Measurements from ENCODE around the gene TBC1D5.

TBC1D5 gene

DNA sequence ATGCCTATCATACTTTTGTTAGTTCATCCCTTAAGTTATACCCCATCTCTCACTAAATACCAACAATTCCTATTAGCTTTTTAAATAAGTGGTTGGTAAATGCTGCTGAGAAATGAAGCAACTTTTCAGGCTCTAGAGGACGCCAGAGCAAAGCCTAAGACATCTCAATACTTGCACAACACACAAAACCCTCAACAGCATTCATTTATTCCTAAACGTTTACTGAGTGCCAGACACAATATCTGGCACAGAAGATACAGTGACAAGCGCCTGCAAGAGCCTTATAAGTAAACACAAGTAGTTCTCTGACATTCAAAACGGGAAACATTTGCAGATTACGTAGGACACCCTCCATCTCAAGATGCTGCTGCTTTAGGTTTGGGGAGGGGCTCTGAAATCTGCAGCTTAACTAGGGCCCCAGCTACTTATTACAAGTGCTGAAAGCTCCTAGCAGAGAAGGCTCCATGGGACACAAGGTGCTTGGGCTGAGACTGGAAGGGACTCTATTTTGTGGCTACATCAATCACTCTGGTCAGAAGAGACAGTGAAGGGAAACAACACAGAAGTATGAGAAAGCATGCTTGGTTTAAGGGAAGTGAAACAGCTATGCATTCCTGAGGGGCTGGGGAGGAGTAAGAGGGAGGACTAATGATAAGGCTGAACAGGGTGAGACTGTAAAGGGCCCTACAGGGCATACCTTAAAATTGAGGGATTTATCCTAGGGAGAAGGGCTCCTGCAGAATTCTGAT is 546.4 kb downstream of the TBC1D5 start:
- DNase-seq: no peak

- no peak for DNase-seq
These were observed 547.2 kb downstream of the TBC1D5 start for GRCh38 chr3:17195192-17195611.

GRCh38 chr3:17194116-17194515 is 548.3 kb downstream of the TBC1D5 start:
- DNase-seq: no peak

DNA sequence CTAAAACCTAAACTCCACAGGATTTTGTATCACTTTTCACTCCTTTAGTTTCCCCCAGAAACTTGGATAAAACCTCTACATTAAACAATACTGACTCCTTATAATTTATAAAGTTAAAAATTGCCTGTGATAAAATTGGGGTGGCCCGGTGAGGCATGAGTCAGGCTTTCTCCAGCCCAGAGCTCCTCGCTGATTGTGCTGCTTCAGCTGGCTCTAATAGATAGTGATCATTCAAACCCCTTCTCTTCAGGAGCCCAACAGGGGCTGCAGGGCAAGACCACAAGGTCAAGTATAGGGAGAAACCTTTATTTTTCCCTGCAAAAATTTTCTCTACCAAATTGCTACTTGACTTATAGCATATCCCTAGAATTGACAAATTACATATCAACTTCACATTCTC is 549.4 kb downstream of the TBC1D5 start:
- no peak for DNase-seq

- DNase-seq: no peak
These were observed 551.9 kb downstream of the TBC1D5 start for GRCh38 chr3:17190353-17191078.

DNA sequence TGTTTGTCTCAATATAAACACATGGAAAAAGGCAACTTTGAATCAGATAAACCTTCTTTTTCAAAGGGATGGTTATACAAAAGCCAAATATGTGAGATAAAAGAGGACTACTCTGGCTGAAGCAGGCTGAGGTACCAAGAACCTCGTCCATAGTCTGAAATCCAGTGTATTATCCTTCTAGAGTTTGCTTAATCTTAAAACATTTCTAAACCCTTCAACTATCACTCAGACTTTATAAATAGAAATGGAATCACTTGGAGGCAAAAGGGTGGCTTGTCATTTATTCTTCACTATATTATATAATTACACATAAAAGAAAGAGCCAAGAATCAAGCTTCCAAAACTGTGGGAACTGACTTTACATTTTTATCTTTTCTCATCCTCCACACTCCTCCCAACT is 554.1 kb downstream of the TBC1D5 start:
- no peak for DNase-seq

- no peak for DNase-seq
These were observed 554.7 kb downstream of the TBC1D5 start for GRCh38 chr3:17187589-17188184.

DNA sequence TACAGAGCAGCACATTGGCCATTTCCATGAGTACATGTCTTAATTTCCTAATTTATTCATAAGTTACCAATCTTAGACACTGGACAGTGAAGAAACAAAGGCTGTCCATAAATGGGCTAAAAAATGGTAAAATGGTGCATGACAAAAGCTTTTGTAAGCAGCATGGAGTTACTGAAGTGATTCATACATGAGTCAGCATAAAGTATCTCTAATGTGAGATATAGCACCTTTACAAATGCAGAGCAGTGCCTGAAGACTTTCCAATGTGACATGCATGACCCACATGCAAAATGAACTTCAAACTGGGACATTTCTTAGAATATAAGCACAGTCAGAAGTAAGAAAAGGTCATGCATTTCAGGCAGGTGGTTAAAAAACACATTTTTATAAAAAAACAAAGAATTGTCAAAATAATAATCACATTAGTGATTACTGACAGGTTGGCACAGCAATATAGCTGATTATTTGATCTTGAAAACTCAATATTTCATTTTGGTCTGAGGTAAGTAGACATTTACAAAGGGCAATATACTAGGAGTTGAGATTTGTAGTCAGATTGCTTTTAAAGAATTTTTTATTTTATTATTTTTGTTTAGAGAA is 558.4 kb downstream of the TBC1D5 start:
- DNase-seq: no peak

GRCh38 chr3:17182166-17182565 is 560.3 kb downstream of the TBC1D5 start:
- DNase-seq: no peak

DNA sequence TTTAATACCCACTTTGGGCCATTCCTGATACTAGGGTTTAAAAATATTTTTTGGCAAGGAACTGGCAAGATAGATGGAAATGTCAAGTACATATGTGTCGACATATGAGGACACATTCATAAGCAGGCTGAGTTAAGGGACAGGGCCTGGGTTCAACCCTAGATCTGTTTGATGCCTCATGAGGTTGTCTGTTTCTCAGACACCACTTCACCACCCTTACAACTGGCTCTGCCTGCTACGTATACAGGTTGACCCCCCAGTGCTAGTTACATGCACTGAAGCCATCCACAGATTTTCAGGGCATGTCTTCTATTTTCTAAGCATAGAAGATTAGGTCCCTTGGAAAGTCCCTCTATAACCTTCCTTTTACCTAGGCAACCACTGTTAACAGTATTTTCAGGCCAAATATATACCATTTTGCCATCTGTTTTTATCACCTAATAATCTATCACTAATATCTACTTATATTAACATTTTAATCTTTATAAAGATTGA is 561.0 kb downstream of the TBC1D5 start:
- no peak for DNase-seq

GRCh38 chr3:17179381-17180205 is 562.8 kb downstream of the TBC1D5 start:
- peak; percentile 48 for DNase-seq

- DNase-seq: no peak
These were observed 565.7 kb downstream of the TBC1D5 start for GRCh38 chr3:17176757-17177156.

DNA sequence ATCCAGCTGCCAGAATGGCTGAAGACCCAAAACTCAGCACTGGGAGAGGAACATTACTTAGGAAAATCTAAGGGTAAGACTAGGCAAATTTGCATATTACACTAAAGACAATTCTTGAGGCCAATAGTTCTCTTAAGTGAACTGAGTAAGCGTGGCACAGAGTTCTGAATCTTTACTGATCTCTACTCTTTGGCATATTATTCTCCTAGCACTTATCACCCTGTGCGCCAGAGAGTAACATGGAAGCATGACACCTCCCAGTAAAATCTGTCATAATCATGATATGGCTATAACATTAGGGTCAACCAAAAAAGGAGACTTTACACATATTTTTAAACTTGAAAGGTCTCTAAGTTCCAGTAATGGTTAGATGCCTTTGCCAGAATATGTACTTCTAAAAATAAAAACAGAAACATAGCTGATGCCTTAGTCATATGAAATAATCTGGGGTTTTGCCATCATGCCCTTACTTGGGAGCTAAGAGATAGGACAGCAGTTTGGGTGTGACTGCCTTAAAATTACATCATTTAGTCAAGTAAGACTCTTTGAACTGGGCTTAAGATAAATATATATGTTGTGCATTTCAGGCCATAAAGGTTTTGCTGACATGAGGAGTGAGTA is 567.1 kb downstream of the TBC1D5 start:
- DNase-seq: no peak

DNA sequence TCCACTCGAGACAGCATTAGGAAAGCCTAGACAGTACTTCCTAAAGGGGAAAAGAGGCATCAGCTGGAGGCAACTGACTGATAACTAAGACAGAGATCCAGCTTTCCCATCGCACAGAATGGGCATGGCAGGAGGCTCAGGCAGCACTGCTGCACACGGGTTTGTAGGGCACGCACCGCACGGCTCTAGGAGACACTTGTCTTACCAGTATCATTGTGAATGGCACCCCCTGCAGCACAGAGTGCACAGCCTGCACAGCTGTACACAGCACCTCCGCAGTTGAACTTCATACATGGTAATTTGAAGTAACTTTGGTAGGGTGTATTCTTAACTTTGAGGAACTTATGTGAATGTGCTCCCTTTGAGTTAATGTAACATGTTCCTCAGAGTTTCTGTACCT is 576.1 kb downstream of the TBC1D5 start:
- DNase-seq: no peak

DNA sequence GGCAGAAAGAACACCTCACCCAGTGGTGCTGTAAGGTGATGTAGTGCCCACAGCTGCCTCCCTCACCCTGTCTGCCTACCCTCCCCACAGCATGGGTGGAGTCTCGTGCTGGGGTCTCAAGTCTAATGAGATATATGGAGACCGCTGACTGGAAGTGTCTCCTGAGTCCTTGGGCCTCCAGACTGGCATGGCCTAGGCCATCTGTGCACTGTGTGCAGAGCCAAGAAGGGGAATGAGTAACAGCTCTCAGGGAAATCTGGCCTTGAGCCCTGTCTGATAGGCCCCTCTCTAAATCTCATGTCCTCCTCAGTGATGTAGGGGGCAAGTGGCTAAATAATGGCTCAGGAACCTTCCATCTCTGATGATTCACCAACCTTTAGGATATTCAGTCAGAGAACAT is 580.3 kb downstream of the TBC1D5 start:
- DNase-seq: no peak

DNA sequence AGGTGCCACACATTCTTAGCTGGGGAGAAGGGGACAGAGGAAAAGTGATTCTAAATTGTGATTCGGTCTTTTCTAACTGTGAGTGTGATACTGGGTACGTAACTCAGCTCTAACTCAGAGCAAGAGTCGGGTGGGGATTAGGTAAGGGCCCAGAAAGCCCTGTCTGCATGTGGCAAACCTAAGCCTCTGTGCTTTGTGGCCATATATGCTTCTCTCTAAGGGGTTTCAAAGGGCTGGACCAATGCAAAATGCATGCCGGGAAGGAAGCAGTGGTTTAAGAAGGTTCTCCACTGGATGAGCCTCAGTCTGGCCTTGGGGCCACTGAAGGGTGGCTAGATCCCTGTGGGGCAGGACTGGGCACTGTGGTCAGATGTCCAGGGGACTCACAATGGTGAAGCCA is 581.8 kb downstream of the TBC1D5 start:
- DNase-seq: no peak

GRCh38 chr3:17158941-17159682 is 583.3 kb downstream of the TBC1D5 start:
- no peak for DNase-seq

DNA sequence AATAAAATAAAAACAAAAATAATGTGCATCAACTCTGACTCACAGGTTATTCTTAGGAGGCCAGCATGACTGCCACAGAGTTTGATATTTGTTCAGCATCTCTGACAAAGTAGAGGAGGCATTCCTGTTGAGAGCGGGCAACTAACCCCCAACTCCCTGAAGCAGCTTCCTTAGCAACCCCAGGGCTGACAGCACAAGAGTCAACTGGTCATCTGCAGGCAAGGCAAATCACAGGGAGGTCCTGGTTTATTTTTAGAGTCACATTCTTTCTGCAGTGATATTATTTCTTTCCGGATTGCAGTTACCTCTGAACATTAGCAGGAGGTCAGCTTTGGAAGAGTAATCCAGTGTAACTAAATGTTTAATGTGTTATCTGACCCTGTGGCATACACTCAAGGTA is 584.7 kb downstream of the TBC1D5 start:
- DNase-seq: no peak

- DNase-seq: no peak
These were observed 585.6 kb downstream of the TBC1D5 start for GRCh38 chr3:17156864-17157263.

DNA sequence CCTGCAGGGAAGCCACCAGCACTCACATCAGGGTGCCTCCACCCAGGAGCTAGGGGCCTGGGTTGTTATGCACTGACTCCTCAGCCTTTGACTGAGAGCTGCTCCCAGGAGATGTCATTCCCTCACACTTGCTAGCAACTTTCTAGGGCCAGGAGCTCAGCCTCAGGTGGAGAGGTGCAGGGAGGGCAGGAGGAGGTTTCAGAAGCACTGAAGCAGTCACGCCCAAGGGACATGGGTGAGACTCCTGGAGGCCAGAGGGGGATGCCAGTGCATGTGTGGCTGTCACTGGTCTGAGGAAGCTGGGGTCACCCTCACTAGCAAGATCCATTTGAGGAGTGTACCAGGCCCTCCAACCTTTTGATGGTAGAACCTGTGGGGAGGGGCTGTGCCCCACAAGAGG is 586.5 kb downstream of the TBC1D5 start:
- DNase-seq: no peak

DNA sequence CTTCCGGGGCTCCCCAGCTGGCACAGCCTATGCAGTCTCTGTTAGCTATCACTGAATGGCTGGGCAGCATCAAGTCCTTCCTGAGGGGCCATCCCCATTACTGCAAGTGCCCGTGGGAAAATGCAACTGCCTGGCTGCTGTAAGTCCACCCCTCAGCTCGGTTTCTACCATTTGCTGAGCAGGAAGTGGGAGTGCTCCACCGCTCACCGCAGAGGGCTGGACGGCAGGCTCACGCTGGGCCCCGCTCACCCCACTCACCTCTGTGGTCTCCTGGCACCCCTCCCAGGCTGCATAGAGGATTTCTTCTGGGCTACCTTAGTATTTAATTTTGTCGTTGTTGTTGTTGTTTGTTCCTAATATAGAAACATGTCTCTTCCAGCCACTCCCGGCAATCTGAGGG is 587.5 kb downstream of the TBC1D5 start:
- DNase-seq: no peak
